ENCODE results near the gene UBR3.

The UBR3 gene

GRCh38 chr2:169982929-169983328 lies 155.7 kb downstream of the UBR3 start:
- Histone ChIP-seq H3K4me3 (ENCODE audit: low read length) (no peak overlapping the region), H3K27me3 (ENCODE audit: insufficient read depth, low read length) (no peaks in the 10 kb centered on the region), H3K27ac (ENCODE audit: low read length) (no peak overlapping the region), H3K9me3 (ENCODE audit: insufficient read depth, low read depth, low read length) (no peaks in the 10 kb centered on the region), H3K9ac (ENCODE audit: low read depth, low read length) (no peak overlapping the region), H3K36me3 (ENCODE audit: insufficient read depth, low read depth, low read length) (0 out of 2 replicates have a peak, but pooled peaks cover 7% of the 10 kb centered on the region), H3K4me1 (ENCODE audit: insufficient read depth, low read length) (no peaks in the 10 kb centered on the region)

DNA sequence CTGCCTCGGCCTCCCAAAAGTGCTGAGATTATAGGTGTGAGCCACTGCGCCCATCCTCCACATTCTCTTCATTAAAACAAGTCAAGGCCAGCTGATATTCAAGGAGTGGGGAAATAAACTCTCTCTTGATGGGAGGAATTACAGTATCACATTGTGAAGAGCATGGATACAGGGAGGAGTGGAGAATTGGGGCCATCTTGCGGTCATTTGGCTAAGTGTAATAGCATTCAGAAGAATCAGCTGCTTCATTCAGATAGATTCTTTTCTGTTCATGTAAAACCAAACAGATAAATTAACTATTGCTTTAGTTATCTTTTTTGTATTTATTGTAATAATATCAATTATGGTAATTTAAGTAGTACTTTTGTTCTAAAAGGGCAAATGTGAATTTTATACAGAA lies 156.3 kb downstream of the UBR3 start:
- no peaks in the 10 kb centered on the region for H3K9me3 ChIP-seq (ENCODE audit: insufficient read depth, low read depth, low read length)
- no peak overlapping the region for H3K4me3 ChIP-seq (ENCODE audit: low read length)
- no peaks in the 10 kb centered on the region for H3K27me3 ChIP-seq (ENCODE audit: insufficient read depth, low read length)
- H3K9ac ChIP-seq (ENCODE audit: low read depth, low read length): no peak overlapping the region
- H3K4me1 ChIP-seq (ENCODE audit: insufficient read depth, low read length): no peaks in the 10 kb centered on the region
- H3K36me3 ChIP-seq (ENCODE audit: insufficient read depth, low read depth, low read length): 0 out of 2 replicates have a peak, but pooled peaks cover 7% of the 10 kb centered on the region
- no peak overlapping the region for H3K27ac ChIP-seq (ENCODE audit: low read length)

- H3K4me1 ChIP-seq (ENCODE audit: insufficient read depth, low read length): no peaks in the 10 kb centered on the region
- no peak overlapping the region for H3K9ac ChIP-seq (ENCODE audit: low read depth, low read length)
- H3K9me3 ChIP-seq (ENCODE audit: insufficient read depth, low read depth, low read length): no peaks in the 10 kb centered on the region
- no peaks in the 10 kb centered on the region for H3K27me3 ChIP-seq (ENCODE audit: insufficient read depth, low read length)
- H3K4me3 ChIP-seq (ENCODE audit: low read length): no peak overlapping the region
- 0 out of 2 replicates have a peak, but pooled peaks cover 7% of the 10 kb centered on the region for H3K36me3 ChIP-seq (ENCODE audit: insufficient read depth, low read depth, low read length)
- no peak overlapping the region for H3K27ac ChIP-seq (ENCODE audit: low read length)
Measured at GRCh38 chr2:169984145-169984544, 156.9 kb downstream of the UBR3 start.

DNA sequence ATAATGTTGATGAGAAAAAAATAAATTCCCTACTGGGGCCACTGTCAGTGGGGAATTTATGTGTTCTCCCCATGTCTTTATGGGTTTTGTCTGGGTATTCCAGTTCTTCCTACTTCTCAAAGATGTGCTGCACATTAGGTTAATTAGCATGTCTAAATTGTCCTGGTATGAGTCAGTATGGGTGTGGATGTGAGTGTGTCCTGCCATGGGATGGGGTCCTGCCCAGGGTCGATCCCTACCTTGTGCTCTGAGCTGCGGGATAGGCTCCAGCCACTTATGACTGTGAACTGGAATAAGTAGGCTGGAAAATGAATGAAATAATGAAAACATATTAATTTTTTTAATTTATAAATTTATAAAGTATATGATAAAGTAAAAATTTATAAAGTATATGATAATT lies 167.5 kb downstream of the UBR3 start:
- Histone ChIP-seq H3K9me3 (ENCODE audit: insufficient read depth, low read depth, low read length) (peaks cover 9% of the 10 kb centered on the region; the same call in 1 of the 2 replicates), H3K9ac (ENCODE audit: low read depth, low read length) (no peak overlapping the region), H3K4me1 (ENCODE audit: insufficient read depth, low read length) (no peaks in the 10 kb centered on the region), H3K27ac (ENCODE audit: low read length) (no peak overlapping the region), H3K27me3 (ENCODE audit: insufficient read depth, low read length) (no peaks in the 10 kb centered on the region), H3K4me3 (ENCODE audit: low read length) (no peak overlapping the region), H3K36me3 (ENCODE audit: insufficient read depth, low read depth, low read length) (peaks cover 8% of the 10 kb centered on the region; the same call in 1 of the 2 replicates)

GRCh38 chr2:169997140-169997887 lies 170.1 kb downstream of the UBR3 start:
- Histone ChIP-seq H3K4me1 (ENCODE audit: insufficient read depth, low read length) (no peaks in the 10 kb centered on the region; the same call in 1 of the 2 replicates), H3K27me3 (ENCODE audit: insufficient read depth, low read length) (no peaks in the 10 kb centered on the region), H3K4me3 (ENCODE audit: low read length) (no peak overlapping the region), H3K27ac (ENCODE audit: low read length) (no peak overlapping the region), H3K9me3 (ENCODE audit: insufficient read depth, low read depth, low read length) (peaks cover 9% of the 10 kb centered on the region; the same call in 1 of the 2 replicates), H3K36me3 (ENCODE audit: insufficient read depth, low read depth, low read length) (peaks cover 8% of the 10 kb centered on the region; the same call in 1 of the 2 replicates), H3K9ac (ENCODE audit: low read depth, low read length) (no peak overlapping the region)

GRCh38 chr2:169999054-169999453 lies 171.8 kb downstream of the UBR3 start:
- Histone ChIP-seq H3K27ac (ENCODE audit: low read length) (no peak overlapping the region), H3K36me3 (ENCODE audit: insufficient read depth, low read depth, low read length) (peaks cover 15% of the 10 kb centered on the region; the same call in 1 of the 2 replicates), H3K27me3 (ENCODE audit: insufficient read depth, low read length) (no peaks in the 10 kb centered on the region), H3K4me1 (ENCODE audit: insufficient read depth, low read length) (no peaks in the 10 kb centered on the region; the same call in 1 of the 2 replicates), H3K9ac (ENCODE audit: low read depth, low read length) (no peak overlapping the region), H3K9me3 (ENCODE audit: insufficient read depth, low read depth, low read length) (peaks cover 9% of the 10 kb centered on the region; the same call in 1 of the 2 replicates), H3K4me3 (ENCODE audit: low read length) (no peak overlapping the region)

DNA sequence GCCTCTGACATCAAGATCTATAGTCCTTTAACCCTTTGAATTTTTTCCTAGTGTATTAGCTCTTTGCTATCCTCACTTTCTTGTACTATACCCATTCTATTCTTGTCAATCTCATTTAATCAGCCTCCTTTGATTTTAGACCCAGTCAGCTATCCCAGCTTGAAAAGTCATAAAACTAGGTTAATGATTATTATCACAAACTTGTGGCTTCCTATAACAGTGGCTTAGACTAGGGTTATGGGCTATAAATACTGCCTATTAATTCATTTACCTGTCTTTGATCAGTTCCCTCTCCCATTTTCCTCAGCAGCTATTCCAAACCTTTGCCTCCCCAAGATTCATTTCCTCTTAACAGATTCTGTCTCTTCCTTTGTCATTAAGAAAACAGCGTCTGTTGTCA lies 174.8 kb downstream of the UBR3 start:
- Histone ChIP-seq H3K27ac (ENCODE audit: low read length) (no peak overlapping the region), H3K36me3 (ENCODE audit: insufficient read depth, low read depth, low read length) (peaks cover 14% of the 10 kb centered on the region; the same call in 1 of the 2 replicates), H3K27me3 (ENCODE audit: insufficient read depth, low read length) (no peaks in the 10 kb centered on the region), H3K4me1 (ENCODE audit: insufficient read depth, low read length) (no peaks in the 10 kb centered on the region; the same call in none of the 2 replicates), H3K9ac (ENCODE audit: low read depth, low read length) (no peak overlapping the region), H3K9me3 (ENCODE audit: insufficient read depth, low read depth, low read length) (peaks cover 9% of the 10 kb centered on the region; the same call in 1 of the 2 replicates), H3K4me3 (ENCODE audit: low read length) (no peak overlapping the region)

DNA sequence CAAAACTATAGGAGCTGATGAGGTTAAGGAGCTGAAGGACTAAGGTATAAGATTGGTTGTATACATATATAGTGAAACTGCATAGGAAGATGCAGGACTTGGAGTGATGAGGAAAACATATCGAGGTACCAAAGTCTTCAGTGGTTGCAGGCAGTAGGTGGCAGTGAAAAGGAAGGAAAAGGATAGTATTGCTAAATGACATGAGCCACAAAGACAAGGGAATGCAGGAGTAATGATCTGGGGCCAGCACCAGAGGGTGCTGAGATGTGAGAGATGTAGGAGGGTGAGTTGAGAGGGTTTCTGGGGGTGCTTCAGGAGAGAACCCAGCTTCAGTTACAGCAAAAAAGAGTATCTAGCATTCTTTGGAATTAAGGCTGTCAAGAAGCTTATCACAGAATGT lies 178.4 kb downstream of the UBR3 start:
- no peaks in the 10 kb centered on the region for H3K27me3 ChIP-seq (ENCODE audit: insufficient read depth, low read length)
- H3K27ac ChIP-seq (ENCODE audit: low read length): no peak overlapping the region
- H3K4me1 ChIP-seq (ENCODE audit: insufficient read depth, low read length): no peaks in the 10 kb centered on the region; the same call in none of the 2 replicates
- no peaks in the 10 kb centered on the region for H3K9me3 ChIP-seq (ENCODE audit: insufficient read depth, low read depth, low read length)
- H3K9ac ChIP-seq (ENCODE audit: low read depth, low read length): no peak overlapping the region
- no peak overlapping the region for H3K4me3 ChIP-seq (ENCODE audit: low read length)
- H3K36me3 ChIP-seq (ENCODE audit: insufficient read depth, low read depth, low read length): peaks cover 13% of the 10 kb centered on the region; the same call in 1 of the 2 replicates

DNA sequence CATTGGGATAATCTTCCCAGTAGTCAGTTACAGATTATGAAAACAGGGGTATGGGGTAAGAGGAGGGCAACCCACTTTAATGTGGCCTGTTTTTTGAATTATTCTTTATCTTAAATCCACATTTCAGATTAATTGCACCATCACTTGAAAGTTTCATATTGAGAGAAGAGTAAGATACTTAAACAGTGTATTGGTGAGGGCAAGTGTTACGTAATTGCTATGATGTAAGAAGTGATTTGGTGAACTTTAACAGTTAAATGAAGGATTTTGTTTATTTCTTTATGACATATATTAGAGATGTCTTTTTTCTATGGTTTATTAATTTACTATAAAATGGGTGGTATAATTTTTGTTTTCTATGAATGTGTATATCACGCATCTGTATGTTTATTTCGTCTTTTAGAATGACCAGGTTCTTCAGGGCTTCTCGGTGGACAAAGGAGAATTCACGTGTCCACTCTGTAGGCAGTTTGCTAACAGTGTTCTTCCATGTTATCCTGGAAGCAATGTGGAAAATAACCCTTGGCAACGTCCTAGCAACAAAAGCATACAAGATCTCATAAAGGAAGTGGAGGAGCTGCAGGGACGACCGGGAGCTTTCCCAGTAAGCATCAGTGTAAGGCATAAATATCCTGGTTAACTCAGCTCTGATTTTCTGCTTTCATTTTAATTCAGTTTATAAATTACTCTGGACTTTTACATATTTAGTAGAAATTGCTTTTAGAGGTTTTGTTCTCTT lies 179.5 kb downstream of the UBR3 start:
- H3K9ac ChIP-seq (ENCODE audit: low read depth, low read length): peak overlapping the region; percentile 5; the same call in 1 of the 2 replicates
- no peaks in the 10 kb centered on the region for H3K9me3 ChIP-seq (ENCODE audit: insufficient read depth, low read depth, low read length)
- no peak overlapping the region for H3K4me3 ChIP-seq (ENCODE audit: low read length)
- H3K36me3 ChIP-seq (ENCODE audit: insufficient read depth, low read depth, low read length): peaks cover 13% of the 10 kb centered on the region; the same call in 1 of the 2 replicates
- H3K4me1 ChIP-seq (ENCODE audit: insufficient read depth, low read length): no peaks in the 10 kb centered on the region; the same call in none of the 2 replicates
- no peaks in the 10 kb centered on the region for H3K27me3 ChIP-seq (ENCODE audit: insufficient read depth, low read length)
- no peak overlapping the region for H3K27ac ChIP-seq (ENCODE audit: low read length)

GRCh38 chr2:170009209-170009608 lies 182.0 kb downstream of the UBR3 start:
- Histone ChIP-seq H3K4me1 (ENCODE audit: insufficient read depth, low read length) (peaks cover 6% of the 10 kb centered on the region; the same call in 1 of the 2 replicates), H3K4me3 (ENCODE audit: low read length) (no peak overlapping the region), H3K36me3 (ENCODE audit: insufficient read depth, low read depth, low read length) (peaks cover 7% of the 10 kb centered on the region; the same call in 1 of the 2 replicates), H3K9ac (ENCODE audit: low read depth, low read length) (no peak overlapping the region), H3K27me3 (ENCODE audit: insufficient read depth, low read length) (no peaks in the 10 kb centered on the region), H3K9me3 (ENCODE audit: insufficient read depth, low read depth, low read length) (no peaks in the 10 kb centered on the region), H3K27ac (ENCODE audit: low read length) (no peak overlapping the region)

DNA sequence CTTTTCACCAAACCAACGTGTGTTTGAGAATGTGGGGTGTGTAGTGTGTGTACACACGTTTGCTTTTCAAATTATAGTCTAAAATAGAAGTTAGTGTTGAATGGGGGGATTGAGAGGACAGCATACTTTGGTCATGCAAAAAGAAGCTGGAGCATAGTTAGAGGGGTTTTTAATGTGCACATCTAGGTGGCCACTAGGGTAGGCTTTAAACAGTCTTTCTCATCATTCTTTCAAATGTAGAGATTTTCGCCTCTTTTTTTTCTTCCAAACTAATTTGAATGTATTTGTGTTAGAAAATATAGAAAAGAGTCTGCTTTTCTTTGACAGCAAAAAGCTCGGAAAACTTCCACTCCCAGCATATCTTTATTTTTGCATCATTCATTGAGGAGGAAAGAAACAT lies 185.5 kb downstream of the UBR3 start:
- no peaks in the 10 kb centered on the region for H3K27me3 ChIP-seq (ENCODE audit: insufficient read depth, low read length)
- peaks cover 4% of the 10 kb centered on the region; the same call in 1 of the 2 replicates for H3K36me3 ChIP-seq (ENCODE audit: insufficient read depth, low read depth, low read length)
- H3K9ac ChIP-seq (ENCODE audit: low read depth, low read length): no peak overlapping the region
- no peaks in the 10 kb centered on the region for H3K9me3 ChIP-seq (ENCODE audit: insufficient read depth, low read depth, low read length)
- H3K27ac ChIP-seq (ENCODE audit: low read length): no peak overlapping the region
- H3K4me3 ChIP-seq (ENCODE audit: low read length): no peak overlapping the region
- peaks cover 7% of the 10 kb centered on the region; the same call in 1 of the 2 replicates for H3K4me1 ChIP-seq (ENCODE audit: insufficient read depth, low read length)

Data from iPS-20b (cell line).